MM.1S (cell line): ENCODE results near the gene PIGN.

ENCODE experiments used
- DNase-seq: peaks from one replicate; pipeline ENCODE4 v3.0.0-alpha.2; 2015
- H2AFZ ChIP-seq: fragments of 300-600 bp; sonication (generic); 2 replicates; pipeline ENCODE4 v1.6.0; 2016; ENCODE audit warnings: antibody characterized with exemption, low read length
- H3F3A ChIP-seq: fragments of 300-600 bp; sonication (generic); 2 replicates; pipeline ENCODE4 v1.6.1; 2016; ENCODE audit warnings: mild to moderate bottlenecking, antibody characterized with exemption, low read length, moderate library complexity, mixed read lengths; ENCODE audit not compliant: insufficient read depth
- H3K27ac ChIP-seq: fragments of 300-600 bp; sonication (generic); 2 replicates; pipeline ENCODE4 v1.5.1; 2016; ENCODE audit warnings: mild to moderate bottlenecking, low read length
- H3K27me3 ChIP-seq: fragments of 300-600 bp; sonication (generic); replicated peaks from 2 replicates; pipeline ENCODE4 v1.6.0; 2016; ENCODE audit warnings: low read length; ENCODE audit not compliant: insufficient read depth
- H3K36me3 ChIP-seq: fragments of 300-600 bp; sonication (generic); replicated peaks from 2 replicates; pipeline ENCODE4 v1.6.1; 2016; ENCODE audit warnings: mild to moderate bottlenecking, low read length, mixed read lengths; ENCODE audit not compliant: insufficient read depth
- H3K4me1 ChIP-seq: fragments of 300-600 bp; sonication (generic); 2 replicates; pipeline ENCODE4 v1.6.1; 2016; ENCODE audit warnings: low read length, mixed read lengths
- H3K4me2 ChIP-seq: fragments of 300-600 bp; sonication (generic); 2 replicates; pipeline ENCODE4 v1.6.0; 2016; ENCODE audit warnings: low read depth, low read length
- H3K4me3 ChIP-seq: fragments of 300-600 bp; sonication (generic); 2 replicates; pipeline ENCODE4 v1.5.1; 2016; ENCODE audit warnings: low read length, mixed read lengths
- H3K79me2 ChIP-seq: fragments of 300-600 bp; sonication (generic); 2 replicates; pipeline ENCODE4 v1.6.1; 2016; ENCODE audit warnings: mixed run types, low read length, mixed read lengths
- H3K9ac ChIP-seq: fragments of 300-600 bp; sonication (generic); 2 replicates; pipeline ENCODE4 v1.6.1; 2016; ENCODE audit warnings: low read length, mixed read lengths
- H3K9me2 ChIP-seq: fragments of 300-600 bp; sonication (generic); replicated peaks from 2 replicates; pipeline ENCODE4 v1.6.1; 2016; ENCODE audit warnings: mild to moderate bottlenecking, low read length, mixed read lengths; ENCODE audit not compliant: insufficient read depth
- H3K9me3 ChIP-seq: fragments of 300-600 bp; sonication (generic); replicated peaks from 2 replicates; pipeline ENCODE4 v1.6.1; 2016; ENCODE audit warnings: mild to moderate bottlenecking, low read length, mixed read lengths; ENCODE audit not compliant: insufficient read depth
- H4K20me1 ChIP-seq: fragments of 300-600 bp; sonication (generic); 2 replicates; pipeline ENCODE4 v1.6.1; 2016; ENCODE audit warnings: mild to moderate bottlenecking, low read length, moderate library complexity, mixed read lengths; ENCODE audit not compliant: insufficient read depth
- CTCF ChIP-seq: fragments of 300-600 bp; sonication (generic); IDR thresholded peaks from 2 replicates; pipeline ENCODE4 v1.5.1; 2016; ENCODE audit warnings: antibody characterized with exemption, low read length, mixed read lengths
- EZH2 ChIP-seq: fragments of 300-600 bp; sonication (generic); optimal IDR thresholded peaks from 2 replicates; pipeline ENCODE3; 2017; ENCODE audit warnings: low read depth, mild to moderate bottlenecking, antibody characterized with exemption, low read length, mixed read lengths
- EZH2phosphoT487 ChIP-seq: fragments of 300-600 bp; sonication (generic); IDR thresholded peaks from 2 replicates; pipeline ENCODE4 v1.6.1; 2018; ENCODE audit warnings: antibody characterized with exemption, low read length

The PIGN gene

GRCh38 chr18:62179213-62179612, 7.6 kb downstream of the PIGN start:
- no peak overlapping the region for H3K4me2 ChIP-seq
- no peaks in the 10 kb centered on the region for H3K27me3 ChIP-seq
- no peak overlapping the region for H2AFZ ChIP-seq
- H3K9me2 ChIP-seq: no peaks in the 10 kb centered on the region
- H3K4me3 ChIP-seq: no peak overlapping the region
- H3K79me2 ChIP-seq: 0 out of 2 replicates have a peak, but pooled peaks cover 3% of the 10 kb centered on the region
- H3K27ac ChIP-seq: no peak overlapping the region
- H3K36me3 ChIP-seq: no peaks in the 10 kb centered on the region
- H3K9me3 ChIP-seq: no peaks in the 10 kb centered on the region
- H3F3A ChIP-seq: no peaks in the 10 kb centered on the region
- H4K20me1 ChIP-seq: no peaks in the 10 kb centered on the region
- DNase-seq: no peak
- TF ChIP-seq EZH2 (no peak), CTCF (no peak), EZH2phosphoT487 (no peak)
- no peak overlapping the region for H3K9ac ChIP-seq
- no peaks in the 10 kb centered on the region for H3K4me1 ChIP-seq

- Histone ChIP-seq H3K4me3 (no peak overlapping the region), H3K9me2 (no peaks in the 10 kb centered on the region), H3K4me2 (no peak overlapping the region), H3K27me3 (no peaks in the 10 kb centered on the region), H3K9me3 (no peaks in the 10 kb centered on the region), H3F3A (no peaks in the 10 kb centered on the region), H3K9ac (no peak overlapping the region), H4K20me1 (no peaks in the 10 kb centered on the region), H3K27ac (no peak overlapping the region), H2AFZ (no peak overlapping the region), H3K79me2 (no peaks in the 10 kb centered on the region), H3K4me1 (no peaks in the 10 kb centered on the region), H3K36me3 (no peaks in the 10 kb centered on the region)
- TF ChIP-seq CTCF (no peak), EZH2 (no peak), EZH2phosphoT487 (no peak)
- no peak for DNase-seq
These were observed 9.6 kb downstream of the PIGN start for GRCh38 chr18:62177271-62177670.

- H3K4me3 ChIP-seq: no peak overlapping the region
- H3K79me2 ChIP-seq: no peaks in the 10 kb centered on the region
- H3K9me2 ChIP-seq: no peaks in the 10 kb centered on the region
- no peaks in the 10 kb centered on the region for H3K9me3 ChIP-seq
- no peaks in the 10 kb centered on the region for H3K27me3 ChIP-seq
- H2AFZ ChIP-seq: no peak overlapping the region
- TF ChIP-seq EZH2 (no peak), EZH2phosphoT487 (no peak), CTCF (no peak)
- H3K4me1 ChIP-seq: no peaks in the 10 kb centered on the region
- H3K36me3 ChIP-seq: no peaks in the 10 kb centered on the region
- DNase-seq: no peak
- no peak overlapping the region for H3K9ac ChIP-seq
- no peak overlapping the region for H3K4me2 ChIP-seq
- H4K20me1 ChIP-seq: no peaks in the 10 kb centered on the region
- no peaks in the 10 kb centered on the region for H3F3A ChIP-seq
- H3K27ac ChIP-seq: no peak overlapping the region
These were observed 11.3 kb downstream of the PIGN start for GRCh38 chr18:62175521-62175920.
